OCI-LY1 (cell line): ENCODE data around the gene TEX14.

ENCODE experiments used
- H2AFZ ChIP-seq: fragments of 200-600 bp; sonication (generic), shearing (Covaris generic); 2 replicates; pipeline ENCODE4 v1.6.0; 2014; ENCODE audit warnings: antibody characterized with exemption, mild to moderate bottlenecking, low read length
- H3F3A ChIP-seq: fragments of 200-600 bp; sonication (generic), shearing (Covaris generic); 2 replicates; pipeline ENCODE4 v1.6.0; 2014; ENCODE audit warnings: mild to moderate bottlenecking, antibody characterized with exemption, low read length, moderate library complexity; ENCODE audit not compliant: insufficient read depth
- H3K27ac ChIP-seq: fragments of 200-600 bp; sonication (generic); 2 replicates; pipeline ENCODE4 v1.5.1; 2014; ENCODE audit warnings: low read length, mixed run types, mild to moderate bottlenecking, low read depth; ENCODE audit not compliant: poor library complexity, severe bottlenecking
- H3K27me3 ChIP-seq: fragments of 200-600 bp; sonication (generic); 2 replicates; pipeline ENCODE4 v1.6.0; 2014; ENCODE audit warnings: antibody characterized with exemption, mild to moderate bottlenecking, low read length, moderate library complexity; ENCODE audit not compliant: insufficient read depth
- H3K36me3 ChIP-seq: fragments of 200-600 bp; sonication (generic); 2 replicates; pipeline ENCODE4 v1.6.1; 2014; ENCODE audit warnings: mild to moderate bottlenecking, antibody characterized with exemption, low read length, moderate library complexity, mixed read lengths; ENCODE audit not compliant: insufficient read depth
- H3K4me1 ChIP-seq: fragments of 200-600 bp; sonication (generic); 2 replicates; pipeline ENCODE4 v1.5.1; 2014; ENCODE audit warnings: mild to moderate bottlenecking, low read length, moderate library complexity; ENCODE audit not compliant: insufficient read depth, severe bottlenecking
- H3K4me2 ChIP-seq: fragments of 200-600 bp; sonication (generic), shearing (Covaris generic); 2 replicates; pipeline ENCODE4 v1.6.1; 2014; ENCODE audit warnings: low read length
- H3K4me3 ChIP-seq: fragments of 200-600 bp; sonication (generic); 2 replicates; pipeline ENCODE4 v1.5.1; 2014; ENCODE audit warnings: low read length, low read depth, mild to moderate bottlenecking, mixed read lengths; ENCODE audit not compliant: poor library complexity, severe bottlenecking
- H3K79me2 ChIP-seq: fragments of 200-600 bp; shearing (Covaris generic); 2 replicates; pipeline ENCODE4 v1.6.1; 2016; ENCODE audit warnings: mixed run types, low read length, mixed read lengths; ENCODE audit not compliant: insufficient read depth
- H3K9ac ChIP-seq: fragments of 200-600 bp; sonication (generic), shearing (Covaris generic); 2 replicates; pipeline ENCODE4 v1.6.1; 2014; ENCODE audit warnings: mild to moderate bottlenecking, low read length, mixed read lengths
- H3K9me2 ChIP-seq: fragments of 200-600 bp; sonication (generic), shearing (Covaris generic); 2 replicates; pipeline ENCODE4 v1.6.1; 2014; ENCODE audit warnings: low read depth, mild to moderate bottlenecking, low read length, mixed read lengths
- H3K9me3 ChIP-seq: fragments of 200-600 bp; shearing (Covaris generic); 2 replicates; pipeline ENCODE4 v1.6.1; 2014; ENCODE audit warnings: low read length, mixed read lengths
- H4K20me1 ChIP-seq: fragments of 200-600 bp; sonication (generic), shearing (Covaris generic); 2 replicates; pipeline ENCODE4 v1.6.0; 2016; ENCODE audit warnings: mild to moderate bottlenecking, low read length; ENCODE audit not compliant: insufficient read depth
- EZH2 ChIP-seq: fragments of 200-600 bp; sonication (generic), shearing (Covaris generic); IDR thresholded peaks from 2 replicates; pipeline ENCODE4 v1.8.0; 2017; ENCODE audit warnings: borderline replicate concordance, mixed run types, mild to moderate bottlenecking, antibody characterized with exemption, low read length, moderate library complexity, mixed read lengths
- TF ChIP-seq, protein P1 (sequence below): fragments of 200-600 bp; sonication (generic), shearing (Covaris generic); IDR thresholded peaks from 2 replicates; pipeline ENCODE4 v1.5.1; 2017; ENCODE audit warnings: mild to moderate bottlenecking, antibody characterized with exemption, low read length, moderate library complexity, mixed read lengths

Gene TEX14

DNA sequence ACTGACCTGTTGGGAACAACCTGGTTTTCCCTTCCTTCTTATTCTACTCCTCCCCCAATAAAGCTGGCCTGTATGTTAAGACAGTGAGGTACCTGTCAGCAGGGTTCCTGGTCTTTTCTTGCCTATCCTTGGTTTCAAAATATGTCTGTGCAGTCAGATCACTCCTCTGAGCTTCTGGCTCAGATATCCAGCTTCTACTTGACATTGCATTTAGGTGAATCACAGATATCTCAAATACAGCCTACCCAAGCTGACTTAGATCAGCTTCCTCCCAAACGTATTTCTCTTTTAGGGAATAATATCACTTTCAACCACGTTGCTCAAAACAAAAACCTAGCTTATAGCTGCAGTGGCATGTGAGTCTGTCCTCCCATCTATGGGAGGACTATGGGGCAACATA lies 48.7 kb downstream of the TEX14 start:
- H3K4me2 ChIP-seq, result no peak overlapping the region
- no peaks in the 10 kb centered on the region for H3K36me3 ChIP-seq
- no peaks in the 10 kb centered on the region for H3F3A ChIP-seq
- TF ChIP-seq, protein P1, sequence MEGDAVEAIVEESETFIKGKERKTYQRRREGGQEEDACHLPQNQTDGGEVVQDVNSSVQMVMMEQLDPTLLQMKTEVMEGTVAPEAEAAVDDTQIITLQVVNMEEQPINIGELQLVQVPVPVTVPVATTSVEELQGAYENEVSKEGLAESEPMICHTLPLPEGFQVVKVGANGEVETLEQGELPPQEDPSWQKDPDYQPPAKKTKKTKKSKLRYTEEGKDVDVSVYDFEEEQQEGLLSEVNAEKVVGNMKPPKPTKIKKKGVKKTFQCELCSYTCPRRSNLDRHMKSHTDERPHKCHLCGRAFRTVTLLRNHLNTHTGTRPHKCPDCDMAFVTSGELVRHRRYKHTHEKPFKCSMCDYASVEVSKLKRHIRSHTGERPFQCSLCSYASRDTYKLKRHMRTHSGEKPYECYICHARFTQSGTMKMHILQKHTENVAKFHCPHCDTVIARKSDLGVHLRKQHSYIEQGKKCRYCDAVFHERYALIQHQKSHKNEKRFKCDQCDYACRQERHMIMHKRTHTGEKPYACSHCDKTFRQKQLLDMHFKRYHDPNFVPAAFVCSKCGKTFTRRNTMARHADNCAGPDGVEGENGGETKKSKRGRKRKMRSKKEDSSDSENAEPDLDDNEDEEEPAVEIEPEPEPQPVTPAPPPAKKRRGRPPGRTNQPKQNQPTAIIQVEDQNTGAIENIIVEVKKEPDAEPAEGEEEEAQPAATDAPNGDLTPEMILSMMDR, result no peak
- no peak for TF ChIP-seq EZH2
- no peaks in the 10 kb centered on the region for H3K79me2 ChIP-seq
- no peaks in the 10 kb centered on the region for H3K27me3 ChIP-seq
- H3K4me1 ChIP-seq, result no peaks in the 10 kb centered on the region
- no peak overlapping the region for H3K4me3 ChIP-seq
- no peaks in the 10 kb centered on the region for H3K9me2 ChIP-seq
- no peaks in the 10 kb centered on the region for H3K9me3 ChIP-seq
- H2AFZ ChIP-seq, result no peak overlapping the region
- H3K9ac ChIP-seq, result no peak overlapping the region
- no peak overlapping the region for H3K27ac ChIP-seq
- H4K20me1 ChIP-seq, result no peaks in the 10 kb centered on the region

DNA sequence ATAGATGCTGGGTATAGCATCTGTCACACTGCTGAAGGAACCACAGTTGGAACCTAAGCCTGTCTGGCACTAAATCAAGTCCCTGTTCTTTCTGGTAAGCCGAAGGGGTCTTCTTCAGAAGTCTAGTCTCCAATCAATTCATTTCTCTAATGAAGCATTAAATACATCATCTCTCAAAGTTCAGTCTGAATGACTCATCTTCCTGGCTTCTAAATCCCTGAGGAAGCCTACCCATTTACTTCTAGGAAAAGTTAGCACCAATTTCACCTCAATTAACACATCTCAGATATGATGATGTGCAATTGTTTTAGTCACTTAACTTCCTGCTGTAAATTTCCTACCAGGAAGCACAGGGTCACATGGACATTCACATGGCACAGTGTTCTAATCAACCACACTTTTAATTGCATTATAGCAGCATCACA lies 49.9 kb downstream of the TEX14 start:
- Histone ChIP-seq H3K9me2 (no peaks in the 10 kb centered on the region), H3K27ac (no peak overlapping the region), H3F3A (no peaks in the 10 kb centered on the region), H3K79me2 (no peaks in the 10 kb centered on the region), H3K9ac (no peak overlapping the region), H3K27me3 (no peaks in the 10 kb centered on the region), H3K36me3 (no peaks in the 10 kb centered on the region), H3K4me3 (no peak overlapping the region), H3K9me3 (no peaks in the 10 kb centered on the region), H2AFZ (no peak overlapping the region), H4K20me1 (no peaks in the 10 kb centered on the region), H3K4me2 (no peak overlapping the region), H3K4me1 (no peaks in the 10 kb centered on the region)
- no peak for TF ChIP-seq EZH2
- TF ChIP-seq, protein P1, result no peak

DNA sequence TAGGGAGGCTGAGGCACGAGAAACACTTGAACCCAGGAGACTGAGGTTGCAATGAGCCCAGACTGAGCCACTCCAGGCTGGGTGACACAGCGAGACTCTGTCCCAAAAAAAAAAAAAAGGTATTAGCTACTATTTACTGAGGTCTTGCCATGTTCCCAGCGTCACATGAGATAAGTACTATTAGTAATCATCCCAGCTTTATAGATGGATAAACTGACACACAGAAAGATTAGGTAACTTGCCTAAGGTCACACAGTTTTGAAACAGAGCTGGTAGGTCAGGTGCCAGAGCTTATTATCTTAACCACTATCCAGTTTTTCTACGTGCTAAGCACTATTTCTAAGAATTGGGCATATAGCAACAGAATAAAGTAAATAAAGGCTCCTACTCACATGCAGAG lies 51.6 kb downstream of the TEX14 start:
- H3K9me3 ChIP-seq, result no peaks in the 10 kb centered on the region
- no peak overlapping the region for H3K4me3 ChIP-seq
- no peak overlapping the region for H3K4me2 ChIP-seq
- no peaks in the 10 kb centered on the region for H3K4me1 ChIP-seq
- H3K36me3 ChIP-seq, result no peaks in the 10 kb centered on the region
- no peaks in the 10 kb centered on the region for H3K79me2 ChIP-seq
- H3K9me2 ChIP-seq, result no peaks in the 10 kb centered on the region
- TF ChIP-seq, protein P1, result no peak
- TF ChIP-seq EZH2, result no peak
- no peak overlapping the region for H2AFZ ChIP-seq
- H4K20me1 ChIP-seq, result no peaks in the 10 kb centered on the region
- no peaks in the 10 kb centered on the region for H3K27me3 ChIP-seq
- no peaks in the 10 kb centered on the region for H3F3A ChIP-seq
- no peak overlapping the region for H3K27ac ChIP-seq
- H3K9ac ChIP-seq, result no peak overlapping the region
